HepG2 (cell line): ENCODE results near the gene ZBTB48. TPM values are rescaled to one million over a fixed set of nuclear protein-coding genes. Genes with fewer than 3 reads are reported as not detected.
A peak's percentile ranks its signal among the peaks of the same experiment; 100 is the strongest.

Source experiments
- DMAP1 ChIP-seq: IDR thresholded peaks from 2 replicates; pipeline ENCODE4 v1.6.1; 2016
- ELK4 ChIP-seq: sonication (generic); formaldehyde crosslinking; IDR thresholded peaks from 2 replicates; pipeline ENCODE4 v1.9.0; 2021; ENCODE audit warnings: missing genetic modification reagents, borderline replicate concordance
- FLYWCH1 ChIP-seq: sonication (generic); formaldehyde crosslinking; IDR thresholded peaks from 2 replicates; pipeline ENCODE4 v1.8.1; 2023; ENCODE audit warnings: mild to moderate bottlenecking, missing genetic modification reagents
- HDAC1 ChIP-seq: sonication (generic); formaldehyde crosslinking; IDR thresholded peaks from 2 replicates; pipeline ENCODE4 v1.5.1; 2020; ENCODE audit warnings: mild to moderate bottlenecking, missing genetic modification reagents
- HMGXB3 ChIP-seq: sonication (generic); formaldehyde crosslinking; IDR thresholded peaks from 2 replicates; pipeline ENCODE4 v1.4.0; 2020; ENCODE audit warnings: missing genetic modification reagents, borderline replicate concordance
- NAIF1 ChIP-seq: sonication (generic); formaldehyde crosslinking; IDR thresholded peaks from 2 replicates; pipeline ENCODE4 v1.5.0; 2020; ENCODE audit warnings: mild to moderate bottlenecking, missing genetic modification reagents, borderline replicate concordance
- PTBP1 ChIP-seq: fragments of 200-400 bp; formaldehyde crosslinking; IDR thresholded peaks from 2 replicates; pipeline ENCODE4 v1.6.1; 2018; ENCODE audit warnings: low read length, low read depth; ENCODE audit not compliant: poor library complexity, severe bottlenecking
- RXRB ChIP-seq: IDR thresholded peaks from 2 replicates; pipeline ENCODE4 v1.6.1; 2016; ENCODE audit warnings: borderline replicate concordance, missing genetic modification reagents, missing compliant biosample characterization
- SIN3B ChIP-seq: fragments of 150-350 bp; IDR thresholded peaks from 2 replicates; pipeline ENCODE4 v1.6.1; 2014; ENCODE audit warnings: low read length
- SMARCE1 ChIP-seq: fragments of 450-650 bp; IDR thresholded peaks from 2 replicates; pipeline ENCODE4 v1.6.1; 2017; ENCODE audit warnings: borderline replicate concordance
- SMYD3 ChIP-seq: sonication (generic); formaldehyde crosslinking; IDR thresholded peaks from 2 replicates; pipeline ENCODE4 v1.8.1; 2023; ENCODE audit warnings: mild to moderate bottlenecking, missing genetic modification reagents
- SNAPC2 ChIP-seq: sonication (generic); formaldehyde crosslinking; IDR thresholded peaks from 2 replicates; pipeline ENCODE4 v1.8.1; 2022; ENCODE audit warnings: mild to moderate bottlenecking, missing genetic modification reagents
- ZNF142 ChIP-seq: sonication (generic); formaldehyde crosslinking; IDR thresholded peaks from 2 replicates; pipeline ENCODE4 v1.4.0; 2020; ENCODE audit warnings: missing genetic modification reagents
- ZNF24 ChIP-seq: fragments of 450-650 bp; IDR thresholded peaks from 2 replicates; pipeline ENCODE4 v1.6.1; 2017; ENCODE audit warnings: antibody characterized with exemption, mild to moderate bottlenecking
- ZNF280D ChIP-seq: sonication (generic); formaldehyde crosslinking; IDR thresholded peaks from 2 replicates; pipeline ENCODE4 v1.5.1; 2020; ENCODE audit warnings: mild to moderate bottlenecking, missing genetic modification reagents
- polyA plus RNA-seq, 8 experiments: library from polyadenylated mRNA; depleted of rRNA in 3 of 8; stranded (reverse) in 7 of 8; unstranded in 1 of 8; fragments of >200 nt; fragmentation: Illumina TruSeq in 4 of 8; extraction: Trizol in 4 of 8; gene quantifications; 2 replicates each; pipeline versions ENCODE4 v1.2.1 to v1.2.3, GENCODE V29; 2011 to 2016; ENCODE audit warnings: low read depth in 4 of 8, missing spikeins in 1 of 8, mixed read lengths in 1 of 8; ENCODE audit not compliant: insufficient read depth in 1 of 8
- total RNA-seq, 5 experiments: library from RNA; depleted of rRNA; stranded (reverse); fragments of >200 nt; fragmentation: Illumina TruSeq; extraction: Trizol; gene quantifications; 2 replicates each; pipeline ENCODE4 v1.2.3, GENCODE V29; 2016; ENCODE audit warnings: low read depth in 1 of 5

Gene ZBTB48
- total and polyA plus RNA-seq, 2 of the 13 experiments (the other 11 are each of a cell fraction or from before 2014, with no cell fraction given): 13.0 to 17.1 TPM

- TF ChIP-seq HMGXB3 (CRISPR knock-in tag): no peak
- TF ChIP-seq SMARCE1: no peak
- TF ChIP-seq DMAP1 (CRISPR knock-in tag): 0 out of 2 replicates have a peak, but pooled peaks have one; percentile 53
- peak; percentile 69; the same call in 1 of the 2 replicates for TF ChIP-seq NAIF1 (CRISPR knock-in tag)
- peak; percentile 53; the same call in 1 of the 2 replicates for TF ChIP-seq SNAPC2 (CRISPR knock-in tag)
- no peak; the same call in 1 of the 2 replicates for TF ChIP-seq RXRB
- TF ChIP-seq SIN3B: no peak
- TF ChIP-seq HDAC1: peak; percentile 15; the same call in 1 of the 2 replicates
- peak; percentile 72 for TF ChIP-seq ZNF142
- TF ChIP-seq SMYD3 (CRISPR knock-in tag): peak; percentile 38; the same call in 1 of the 2 replicates
- no peak for TF ChIP-seq ZNF280D (CRISPR knock-in tag)
- no peak for TF ChIP-seq PTBP1
- TF ChIP-seq ZNF24: no peak
- TF ChIP-seq FLYWCH1 (CRISPR knock-in tag): no peak
- TF ChIP-seq ELK4: no peak
Observed at GRCh38 chr1:6602669-6603237, 23.0 kb downstream of the ZBTB48 start, which contains the start of gene KLHL21 (continued).
